KOPT-K1 (cell line): ENCODE measurements around the gene IRF1.
"Not testable (repeated sequence)": the region's sequence is repeated elsewhere in the genome, so short reads cannot be mapped to it uniquely, and the experiment has no call there.

Experiments
- H3K27ac ChIP-seq: fragments of 200-600 bp; sonication (generic); 2 replicates; pipeline ENCODE4 v1.5.1; 2016; ENCODE audit warnings: antibody characterized with exemption, mild to moderate bottlenecking, low read depth, low read length; ENCODE audit not compliant: poor library complexity, severe bottlenecking
- H3K36me3 ChIP-seq: fragments of 200-600 bp; sonication (generic); 2 replicates; pipeline ENCODE4 v1.5.1; 2017; ENCODE audit warnings: antibody characterized with exemption, mild to moderate bottlenecking, low read length, moderate library complexity; ENCODE audit not compliant: insufficient read depth
- H3K9me3 ChIP-seq: fragments of 200-600 bp; sonication (generic); 2 replicates; pipeline ENCODE4 v1.5.1; 2017; ENCODE audit warnings: antibody characterized with exemption, low read length, mild to moderate bottlenecking; ENCODE audit not compliant: insufficient read depth, poor library complexity, severe bottlenecking

The IRF1 gene

GRCh38 chr5:132490484-132491367, at the start of gene IRF1:
TSS of gene IRF1 (minus strand) at chr5:132490773. CDS start at chr5:132489478, 1,295 bp downstream.
- H3K9me3 ChIP-seq, result no peaks in the 10 kb centered on the region
- peaks cover 44% of the 10 kb centered on the region for H3K36me3 ChIP-seq
- peak within 1 kb of the TSS; percentile 96 for H3K27ac ChIP-seq

DNA sequence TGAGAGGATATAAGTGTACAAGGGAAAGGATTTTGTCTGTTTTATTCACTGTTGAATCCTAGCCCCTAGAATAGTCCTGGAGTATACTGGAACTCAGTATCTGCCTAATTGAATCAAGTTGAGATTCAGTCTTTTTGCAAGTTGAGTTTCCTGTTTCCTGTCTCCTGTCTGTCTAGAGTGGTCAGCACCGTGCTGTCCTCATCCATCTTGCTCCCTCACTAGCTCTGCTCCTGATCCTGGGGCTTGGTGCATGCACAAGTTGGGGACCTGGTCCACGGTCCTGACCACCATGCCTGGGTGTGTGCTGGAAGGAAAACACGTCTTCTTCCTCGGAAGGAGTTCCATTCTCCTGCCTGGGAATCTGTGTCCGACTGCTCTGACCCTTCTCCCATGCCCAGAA, 49.6 kb upstream of the IRF1 start:
- Histone ChIP-seq H3K9me3 (no peaks in the 10 kb centered on the region), H3K27ac (no peak overlapping the region), H3K36me3 (no peaks in the 10 kb centered on the region)

DNA sequence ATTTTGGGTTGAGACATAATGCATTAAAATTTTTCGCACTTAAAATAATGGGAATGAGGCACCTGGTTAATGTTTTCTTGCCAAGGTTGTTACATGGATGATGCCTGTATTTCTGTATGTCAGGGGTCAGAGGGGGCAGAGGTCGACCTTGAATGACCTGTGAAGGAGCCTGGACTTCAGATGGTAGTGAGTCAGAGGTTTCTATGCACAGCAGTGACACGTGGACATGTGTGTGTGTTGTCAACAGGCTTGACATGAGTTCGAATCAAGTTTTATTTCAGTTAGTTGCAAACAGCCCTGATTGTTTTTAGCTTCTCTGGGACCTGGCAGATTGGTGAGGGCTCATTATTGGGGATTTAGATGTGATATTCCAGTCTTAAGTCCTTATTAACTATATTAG, 49.1 kb upstream of the IRF1 start:
- Histone ChIP-seq H3K36me3 (no peaks in the 10 kb centered on the region), H3K27ac (no peak overlapping the region)

GRCh38 chr5:132530946-132531345, 40.4 kb upstream of the IRF1 start:
- H3K36me3 ChIP-seq, result no peaks in the 10 kb centered on the region
- no peaks in the 10 kb centered on the region for H3K9me3 ChIP-seq
- H3K27ac ChIP-seq, result no peak overlapping the region

More for the DNA sequence above, 49.1 kb upstream of the IRF1 start:
- H3K9me3 ChIP-seq, result no peaks in the 10 kb centered on the region

DNA sequence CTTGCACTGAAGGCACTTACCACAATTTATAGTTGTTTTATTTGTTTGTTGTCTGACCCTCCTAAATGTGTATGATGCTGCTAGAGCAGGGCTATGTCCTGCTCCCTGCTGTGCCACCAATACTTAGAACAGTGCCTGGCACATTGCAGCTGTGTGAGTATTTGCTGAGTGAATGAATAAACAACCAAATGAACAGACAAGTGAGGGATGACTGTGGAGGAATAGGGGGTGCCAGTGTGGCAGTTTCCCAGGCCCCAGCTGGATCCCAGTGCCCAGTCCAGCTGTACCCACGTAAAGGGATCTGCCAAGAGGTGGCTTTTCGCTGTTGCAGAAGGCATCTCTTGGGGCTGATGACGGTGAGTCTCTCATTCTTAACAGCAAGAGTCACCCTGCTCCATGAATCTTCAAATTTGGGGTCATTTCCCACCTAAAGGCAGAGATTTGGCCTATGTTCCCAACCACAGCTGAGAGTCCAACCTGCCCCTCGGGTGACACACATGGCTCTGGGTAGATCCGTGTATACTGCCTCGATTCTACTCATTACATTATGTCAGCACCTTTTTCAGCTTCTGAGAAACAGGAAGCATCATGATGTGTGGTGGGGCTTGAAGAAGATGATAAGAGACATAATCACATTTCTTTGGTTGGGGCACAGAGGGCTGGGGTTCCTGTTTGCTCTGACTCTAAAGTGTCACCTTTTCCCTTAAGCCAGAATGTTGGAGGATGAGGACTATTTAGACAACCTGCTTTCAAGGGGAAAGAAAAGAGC, 38.5 kb upstream of the IRF1 start:
- Histone ChIP-seq H3K36me3 (no peaks in the 10 kb centered on the region), H3K9me3 (no peaks in the 10 kb centered on the region), H3K27ac (peak overlapping the region; percentile 59)

GRCh38 chr5:132528021-132528420, 37.4 kb upstream of the IRF1 start:
- H3K36me3 ChIP-seq, result no peaks in the 10 kb centered on the region
- H3K9me3 ChIP-seq, result no peaks in the 10 kb centered on the region
- H3K27ac ChIP-seq, result no peak overlapping the region

DNA sequence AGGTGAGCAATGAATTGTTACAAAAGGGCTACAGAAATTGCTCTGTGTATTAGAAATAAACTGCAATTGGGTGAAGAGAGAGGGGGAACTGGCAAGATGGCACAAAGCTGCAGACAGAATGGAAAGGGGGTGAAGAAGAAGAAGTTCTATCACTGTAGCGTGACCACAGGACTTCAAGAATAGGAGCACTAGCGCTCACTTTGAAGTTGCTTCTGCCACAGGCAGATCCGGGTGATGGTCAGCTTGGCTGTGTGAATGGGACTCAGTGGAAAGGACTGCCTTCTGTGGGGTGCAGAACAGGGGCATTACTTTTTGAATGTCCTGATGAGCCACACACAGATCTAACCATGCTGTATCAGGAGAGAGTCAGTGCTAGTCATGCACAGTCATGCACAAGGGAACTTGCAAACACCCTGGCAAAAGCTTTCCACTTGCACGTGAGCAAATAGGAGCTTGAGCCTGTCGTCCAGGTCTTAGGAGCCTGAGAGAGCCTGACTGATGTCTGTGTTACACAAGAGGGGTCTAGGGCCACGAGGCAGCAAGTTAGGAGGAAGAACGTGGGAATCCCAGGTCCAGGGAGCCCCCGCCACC, 36.5 kb upstream of the IRF1 start:
- H3K36me3 ChIP-seq, result no peaks in the 10 kb centered on the region
- no peaks in the 10 kb centered on the region for H3K9me3 ChIP-seq
- no peak overlapping the region for H3K27ac ChIP-seq

- peaks cover 1% of the 10 kb centered on the region for H3K9me3 ChIP-seq
- no peaks in the 10 kb centered on the region for H3K36me3 ChIP-seq
- H3K27ac ChIP-seq, result no peak overlapping the region
These were observed 35.9 kb upstream of the IRF1 start for GRCh38 chr5:132526290-132526973.

GRCh38 chr5:132525299-132525724, 34.7 kb upstream of the IRF1 start:
- Histone ChIP-seq H3K36me3 (no peaks in the 10 kb centered on the region), H3K27ac (no peak overlapping the region), H3K9me3 (peaks cover 4% of the 10 kb centered on the region)

GRCh38 chr5:132524877-132525276, 34.3 kb upstream of the IRF1 start:
- not testable (repeated sequence) for H3K36me3 ChIP-seq, H3K27ac ChIP-seq, H3K9me3 ChIP-seq

- H3K9me3 ChIP-seq, H3K27ac ChIP-seq, H3K36me3 ChIP-seq: not testable (repeated sequence)
These were observed 31.5 kb upstream of the IRF1 start for GRCh38 chr5:132522067-132522466.

- H3K36me3 ChIP-seq, H3K27ac ChIP-seq: not testable (repeated sequence)
- H3K9me3 ChIP-seq, result peaks cover 18% of the 10 kb centered on the region
These were observed 23.2 kb upstream of the IRF1 start for GRCh38 chr5:132513618-132514336.

GRCh38 chr5:132510076-132510475, 19.5 kb upstream of the IRF1 start:
- Histone ChIP-seq H3K36me3 (no peaks in the 10 kb centered on the region), H3K9me3 (peaks cover 18% of the 10 kb centered on the region), H3K27ac (no peak overlapping the region)

- Histone ChIP-seq H3K27ac (no peak overlapping the region), H3K9me3 (no peaks in the 10 kb centered on the region), H3K36me3 (no peaks in the 10 kb centered on the region)
These were observed 15.6 kb upstream of the IRF1 start for GRCh38 chr5:132506094-132506692.
